K562 (cell line): Measurements from ENCODE around the gene KCNN4. TPM values are rescaled to one million over a fixed set of nuclear protein-coding genes. Genes with fewer than 3 reads are reported as not detected.

Experiments
- ATAC-seq: fragments of 200-7000 bp; cut with Tn5 transposase; 3 replicates; pipeline ENCODE4 v1.9.1; 2020; ENCODE audit warnings: moderate library complexity
- BruUV-seq: library from RNA; stranded (reverse); fragments of 400-500 nt; replicated peaks from 2 replicates; lab custom pipeline; 2021; lab: Mats Ljungman, UMichigan
- CTCF ChIA-PET: fragments of 300-600 bp; formaldehyde crosslinking; extraction: SDS; loops from one replicate; lab custom pipeline; 2021; ENCODE audit warnings: low intra/inter-chr PET ratio; lab: Yijun Ruan, JAX
- POLR2A ChIA-PET: fragments of 300-600, 350-650 bp; sonication (Branson Sonifier 250); formaldehyde crosslinking; extraction: SDS; loops from one replicate; lab custom pipeline; 2021; ENCODE audit warnings: antibody characterized with exemption, inconsistent platforms; lab: Yijun Ruan, JAX
- DNase-seq, 4 experiments: peaks; one replicate each; pipeline versions ENCODE4 v3.0.0 to v3.0.0-alpha.2; 2011 to 2018; ENCODE audit warnings: low spot score in 3 of 4, mixed read lengths in 3 of 4; ENCODE audit errors: extremely low read depth in 1 of 4
- FAIRE-seq: peaks from 2 replicates; lab custom pipeline; 2011; peaks lifted over from hg19 to GRCh38; lab: Jason Lieb, UNC
- H2AFZ ChIP-seq: 2 replicates; pipeline ENCODE4 v1.6.0; 2011; ENCODE audit warnings: low read depth, low read length, control low read depth, inconsistent platforms
- H3K27ac ChIP-seq: fragments of 200-600 bp; 3 replicates; pipeline ENCODE4 v1.8.0; 2011; ENCODE audit warnings: low read depth, mild to moderate bottlenecking, control low read depth, inconsistent platforms, low read length, moderate library complexity, mixed read lengths; ENCODE audit errors: extremely low read depth
- H3K27me3 ChIP-seq, 2 experiments: fragments of 300-600 bp in 1 of 2; 2 replicates in 1 of 2; 3 replicates in 1 of 2; pipeline versions ENCODE4 v1.6.0 to v1.8.0; 2011; ENCODE audit warnings: inconsistent platforms in 2 of 2, low read length in 2 of 2, mild to moderate bottlenecking in 1 of 2, mixed read lengths in 1 of 2, moderate library complexity in 1 of 2; ENCODE audit not compliant: control insufficient read depth in 2 of 2, insufficient read depth in 2 of 2
- H3K36me3 ChIP-seq: fragments of 300-600 bp; 3 replicates; pipeline ENCODE4 v1.8.0; 2011; ENCODE audit warnings: mild to moderate bottlenecking, low read length, inconsistent platforms; ENCODE audit not compliant: control insufficient read depth, insufficient read depth
- H3K4me1 ChIP-seq, 2 experiments: fragments of 200-600 bp in 1 of 2; replicated peaks in 1 of 2; 2 replicates in 1 of 2; 3 replicates in 1 of 2; pipeline versions ENCODE4 v1.5.1 to v1.8.0; 2011; ENCODE audit warnings: inconsistent platforms in 2 of 2, low read length in 2 of 2, mild to moderate bottlenecking in 1 of 2, mixed read lengths in 1 of 2, moderate library complexity in 1 of 2; ENCODE audit not compliant: control insufficient read depth in 2 of 2, insufficient read depth in 2 of 2
- H3K4me2 ChIP-seq: 2 replicates; pipeline ENCODE4 v1.6.1; 2011; ENCODE audit warnings: low read length, control low read depth, inconsistent platforms, mixed read lengths; ENCODE audit not compliant: insufficient read depth
- H3K4me3 ChIP-seq: fragments of 200-600 bp; sonication (generic), shearing (Covaris generic); 2 replicates; pipeline ENCODE4 v1.5.1; 2016; ENCODE audit warnings: control low read depth, inconsistent platforms
- H3K79me2 ChIP-seq: fragments of 200-600 bp; 3 replicates; pipeline ENCODE4 v1.8.0; 2011; ENCODE audit warnings: low read length, inconsistent platforms; ENCODE audit not compliant: control insufficient read depth, insufficient read depth
- H3K9ac ChIP-seq, 2 experiments: 2 replicates each; pipeline versions ENCODE4 v1.6.0 to v1.6.1; 2011; ENCODE audit warnings: low read depth in 2 of 2, low read length in 2 of 2, control low read depth in 1 of 2, inconsistent platforms in 1 of 2, mild to moderate bottlenecking in 1 of 2, mixed read lengths in 1 of 2; ENCODE audit not compliant: insufficient read depth in 1 of 2
- H3K9me1 ChIP-seq: one replicate; pipeline ENCODE4 v1.6.0; 2011; ENCODE audit warnings: inconsistent platforms, mild to moderate bottlenecking, low read length, moderate library complexity; ENCODE audit not compliant: control insufficient read depth, insufficient read depth
- H3K9me3 ChIP-seq: replicated peaks from 2 replicates; pipeline ENCODE4 v1.5.1; 2011; ENCODE audit warnings: low read depth, low read length, inconsistent platforms; ENCODE audit not compliant: control insufficient read depth, insufficient read depth
- H4K20me1 ChIP-seq: replicated peaks from 2 replicates; pipeline ENCODE4 v1.6.1; 2011; ENCODE audit warnings: low read length, inconsistent platforms, mixed read lengths; ENCODE audit not compliant: control insufficient read depth, insufficient read depth
- COPS2 ChIP-seq: fragments of 450-650 bp; conservative IDR thresholded peaks from 2 replicates; pipeline ENCODE4 v1.6.1; 2016; ENCODE audit warnings: mild to moderate bottlenecking, moderate library complexity
- HCFC1 ChIP-seq: IDR thresholded peaks from 2 replicates; pipeline ENCODE4 v1.6.1; 2012; ENCODE audit warnings: low read depth, low read length, improper control_type of control experiment
- MAFG ChIP-seq: fragments of 450-650 bp; conservative IDR thresholded peaks from 2 replicates; pipeline ENCODE4 v1.6.1; 2016; ENCODE audit warnings: missing genetic modification characterization, missing compliant biosample characterization
- MTF1 ChIP-seq: fragments of 250-450 bp; sonication (Bioruptor Pico); IDR thresholded peaks from 2 replicates; pipeline ENCODE4 v1.9.0; 2021; ENCODE audit warnings: moderate library complexity, mild to moderate bottlenecking, inconsistent platforms, borderline replicate concordance
- POLR2G ChIP-seq: fragments of 200-400 bp; formaldehyde crosslinking; IDR thresholded peaks from 2 replicates; pipeline ENCODE4 v1.6.1; 2017; ENCODE audit warnings: low read depth, mild to moderate bottlenecking, antibody characterized with exemption, low read length, moderate library complexity
- TAF15 ChIP-seq: fragments of 200-400 bp; formaldehyde crosslinking; IDR thresholded peaks from 2 replicates; pipeline ENCODE4 v1.6.1; 2017; ENCODE audit warnings: mild to moderate bottlenecking, low read depth, low read length, moderate library complexity
- WGBS: fragments of 100-300 bp; shearing (Covaris generic); methylation state at CpG from one replicate; pipeline ENCODE4 v1.1.6; 2016; ENCODE audit warnings: low coverage, mixed read lengths; ENCODE audit not compliant: insufficient coverage; ENCODE audit errors: missing lambda C conversion rate; 5-methylcytosine and 5-hydroxymethylcytosine counted together
- in situ Hi-C: fragments of 300-500 bp; cut with MboI; formaldehyde crosslinking; loops from 4 replicates; pipeline ENCODE4 v1.15.0; 2018; ENCODE audit warnings: inconsistent platforms, mixed read lengths
- intact Hi-C: fragments of 100-400 bp; cut with micrococcal nuclease; formaldehyde crosslinking; loops from 2 replicates; pipeline ENCODE4 v1.14.2; 2022
- polyA plus RNA-seq, 8 experiments: library from polyadenylated mRNA; depleted of rRNA in 4 of 8; stranded (reverse) in 5 of 8; unstranded in 3 of 8; fragments of >200 nt; fragmentation: Nextera tagmentation in 2 of 8; fragmentation: Illumina TruSeq in 1 of 8; extraction: Ambion mirVana in 2 of 8; extraction: Trizol in 1 of 8; gene quantifications; 2 replicates each; pipeline versions ENCODE4 v1.2.1 to v1.2.3, GENCODE V29; 2011 to 2014; ENCODE audit warnings: inconsistent platforms in 1 of 8, missing spikeins in 1 of 8
- total RNA-seq, 7 experiments: library from RNA; depleted of rRNA in 6 of 7; stranded (reverse); fragments of >200 nt in 6 of 7; fragmentation: Illumina TruSeq in 2 of 7; extraction: Trizol in 2 of 7; gene quantifications; 2 replicates each; pipeline versions ENCODE4 v1.2.1 to v1.2.3, GENCODE V29; 2011 to 2021; ENCODE audit warnings: low replicate concordance in 1 of 7
- TF ChIP-seq, protein P1 (sequence below): fragments of 450-650 bp; IDR thresholded peaks from 2 replicates; pipeline ENCODE4 v1.6.1; 2016; ENCODE audit warnings: low read depth, mild to moderate bottlenecking, moderate library complexity

KCNN4 gene
- total and polyA plus RNA-seq, 9 of the 15 experiments (the other 6 are each of a cell fraction or from before 2014, with no cell fraction given): 0.53 to 37.7 (median 25.9) TPM

DNA sequence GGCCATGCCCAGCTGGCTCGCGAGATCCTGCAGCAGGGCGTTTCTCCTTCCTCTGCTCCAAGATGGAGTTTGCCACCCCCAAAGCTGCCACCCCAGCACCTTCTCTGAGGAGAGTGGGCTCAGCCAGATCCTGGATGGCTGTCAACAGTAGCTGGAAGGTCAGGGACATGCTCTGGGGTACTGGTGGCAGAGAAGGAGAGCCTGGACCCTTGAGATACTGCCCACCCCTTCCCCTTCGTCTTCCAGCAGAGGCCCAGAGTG, 53.2 kb downstream of the KCNN4 start:
- Histone ChIP-seq H3K27me3 (no peaks in the 10 kb centered on the region), H3K9me1 (no peaks in the 10 kb centered on the region), H3K9me3 (no peaks in the 10 kb centered on the region), H3K4me3 (no peak overlapping the region), H3K9ac (0 out of 4 replicates have a peak overlapping the region, but pooled peaks of 1 of the 2 experiments have one; percentile 13), H4K20me1 (no peaks in the 10 kb centered on the region), H3K27ac (no peak overlapping the region), H2AFZ (no peak overlapping the region), H3K4me2 (no peak overlapping the region), H3K79me2 (no peaks in the 10 kb centered on the region), H3K4me1 (no peaks in the 10 kb centered on the region), H3K36me3 (peaks cover 39% of the 10 kb centered on the region)
- TF ChIP-seq TAF15: no peak
- TF ChIP-seq, protein P1, sequence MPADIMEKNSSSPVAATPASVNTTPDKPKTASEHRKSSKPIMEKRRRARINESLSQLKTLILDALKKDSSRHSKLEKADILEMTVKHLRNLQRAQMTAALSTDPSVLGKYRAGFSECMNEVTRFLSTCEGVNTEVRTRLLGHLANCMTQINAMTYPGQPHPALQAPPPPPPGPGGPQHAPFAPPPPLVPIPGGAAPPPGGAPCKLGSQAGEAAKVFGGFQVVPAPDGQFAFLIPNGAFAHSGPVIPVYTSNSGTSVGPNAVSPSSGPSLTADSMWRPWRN: no peak
- 0 out of 2 replicates have a peak, but pooled peaks have one; percentile 4 for TF ChIP-seq POLR2G
- no peak for TF ChIP-seq MTF1
- no peak for TF ChIP-seq COPS2
- no peak for TF ChIP-seq HCFC1
- TF ChIP-seq MAFG (tag): no peak
- DNase-seq (no peak), FAIRE-seq (no peak), ATAC-seq (no peak)
- 60% methylated on average over 4 of the region's 4 CpGs for WGBS
- no TSS peak for BruUV-seq
- ChIA-PET CTCF (no interaction called here), POLR2A (no interaction called here)
- intact Hi-C loops: no loop called here
- in situ Hi-C loops: no loop called here
